ENCODE results near the gene FAF1.

GRCh38 chr1:50893466-50893865 lies 66.6 kb downstream of the FAF1 start:
- TF ChIP-seq, protein P1, sequence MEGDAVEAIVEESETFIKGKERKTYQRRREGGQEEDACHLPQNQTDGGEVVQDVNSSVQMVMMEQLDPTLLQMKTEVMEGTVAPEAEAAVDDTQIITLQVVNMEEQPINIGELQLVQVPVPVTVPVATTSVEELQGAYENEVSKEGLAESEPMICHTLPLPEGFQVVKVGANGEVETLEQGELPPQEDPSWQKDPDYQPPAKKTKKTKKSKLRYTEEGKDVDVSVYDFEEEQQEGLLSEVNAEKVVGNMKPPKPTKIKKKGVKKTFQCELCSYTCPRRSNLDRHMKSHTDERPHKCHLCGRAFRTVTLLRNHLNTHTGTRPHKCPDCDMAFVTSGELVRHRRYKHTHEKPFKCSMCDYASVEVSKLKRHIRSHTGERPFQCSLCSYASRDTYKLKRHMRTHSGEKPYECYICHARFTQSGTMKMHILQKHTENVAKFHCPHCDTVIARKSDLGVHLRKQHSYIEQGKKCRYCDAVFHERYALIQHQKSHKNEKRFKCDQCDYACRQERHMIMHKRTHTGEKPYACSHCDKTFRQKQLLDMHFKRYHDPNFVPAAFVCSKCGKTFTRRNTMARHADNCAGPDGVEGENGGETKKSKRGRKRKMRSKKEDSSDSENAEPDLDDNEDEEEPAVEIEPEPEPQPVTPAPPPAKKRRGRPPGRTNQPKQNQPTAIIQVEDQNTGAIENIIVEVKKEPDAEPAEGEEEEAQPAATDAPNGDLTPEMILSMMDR (IDR thresholded peaks at IDR 0.05; ENCODE audit: control extremely low read depth in 1 of 3, insufficient read depth in 1 of 3, low read depth in 1 of 3, low read length in 3 of 3), result no peak
- TF ChIP-seq ZNF274 (IDR thresholded peaks at IDR 0.05; ENCODE audit: borderline replicate concordance, extremely low read depth, low read length), result no peak

All from H1 (cell line).